Fibroblast of skin of back (primary cell): ENCODE data around the gene ST7.

Experiments
- DNase-seq: peaks from one replicate; pipeline ENCODE4 v3.0.0-alpha.2; 2013

ST7 gene

GRCh38 chr7:117067340-117067739 is 114.0 kb downstream of the ST7 start:
- DNase-seq, result no peak

- DNase-seq, result no peak
These were observed 115.3 kb downstream of the ST7 start for GRCh38 chr7:117068511-117069145.

GRCh38 chr7:117069379-117069778 is 116.1 kb downstream of the ST7 start:
- no peak for DNase-seq

GRCh38 chr7:117071551-117071950 is 118.2 kb downstream of the ST7 start:
- no peak for DNase-seq

- peak; percentile 57 for DNase-seq
These were observed 119.4 kb downstream of the ST7 start for GRCh38 chr7:117072620-117073118.

- DNase-seq, result no peak
These were observed 121.1 kb downstream of the ST7 start for GRCh38 chr7:117074378-117074777.

- no peak for DNase-seq
These were observed 122.6 kb downstream of the ST7 start for GRCh38 chr7:117075934-117076333.

- no peak for DNase-seq
These were observed 123.2 kb downstream of the ST7 start for GRCh38 chr7:117076426-117076943.

- DNase-seq, result no peak
These were observed 124.4 kb downstream of the ST7 start for GRCh38 chr7:117077658-117078057.

- no peak for DNase-seq
These were observed 129.3 kb downstream of the ST7 start for GRCh38 chr7:117082647-117083046.

GRCh38 chr7:117083648-117084047 is 130.3 kb downstream of the ST7 start:
- DNase-seq, result no peak

- DNase-seq, result no peak
These were observed 131.0 kb downstream of the ST7 start for GRCh38 chr7:117084286-117084685.

- no peak for DNase-seq
These were observed 132.0 kb downstream of the ST7 start for GRCh38 chr7:117085275-117085674.

- peak; percentile 35 for DNase-seq
These were observed 132.6 kb downstream of the ST7 start for GRCh38 chr7:117085769-117086463.

- DNase-seq, result no peak
These were observed 133.5 kb downstream of the ST7 start for GRCh38 chr7:117086788-117087187.

GRCh38 chr7:117087639-117088396 is 134.5 kb downstream of the ST7 start:
- no peak for DNase-seq

GRCh38 chr7:117088623-117089194 is 135.4 kb downstream of the ST7 start:
- no peak for DNase-seq

GRCh38 chr7:117090791-117091190 is 137.5 kb downstream of the ST7 start:
- DNase-seq, result no peak

GRCh38 chr7:117091721-117092120 is 138.4 kb downstream of the ST7 start:
- DNase-seq, result no peak

- no peak for DNase-seq
These were observed 139.5 kb downstream of the ST7 start for GRCh38 chr7:117092785-117093184.

GRCh38 chr7:117094457-117094856 is 141.2 kb downstream of the ST7 start:
- no peak for DNase-seq

- no peak for DNase-seq
These were observed 141.8 kb downstream of the ST7 start for GRCh38 chr7:117095055-117095454.

- DNase-seq, result no peak
These were observed 143.0 kb downstream of the ST7 start for GRCh38 chr7:117096330-117096729.
